Smooth muscle cell of the brain vasculature (primary cell): ENCODE data around the gene BLNK.

Source experiments
- DNase-seq: peaks from one replicate; pipeline ENCODE4 v3.0.0-alpha.2; 2012; ENCODE audit warnings: low read depth, low spot score

BLNK gene

GRCh38 chr10:96261930-96262329 is 9.4 kb downstream of the BLNK start:
- DNase-seq = no peak

GRCh38 chr10:96261132-96261531 is 10.2 kb downstream of the BLNK start:
- DNase-seq = no peak

- no peak for DNase-seq
Observed at GRCh38 chr10:96260014-96260413, 11.4 kb downstream of the BLNK start.

DNA sequence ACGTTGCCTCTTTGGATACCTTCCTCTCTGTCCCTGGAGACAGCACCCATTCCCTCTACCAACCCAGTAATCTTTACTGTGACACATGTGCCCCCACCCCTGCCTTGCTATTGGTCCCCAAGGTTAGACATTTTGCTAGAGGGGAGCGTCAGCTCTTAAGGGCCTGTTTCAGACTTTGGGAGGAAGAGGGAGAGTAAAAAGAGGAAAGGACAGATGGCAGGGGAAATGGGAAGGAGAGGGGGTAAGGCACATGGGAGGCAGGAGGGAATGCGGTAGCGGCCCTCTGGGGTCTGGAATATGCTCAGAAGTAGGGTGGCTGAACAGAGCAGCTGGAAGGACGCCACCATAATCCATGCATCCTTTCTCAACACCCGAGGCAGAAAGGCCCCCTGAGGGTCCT is 12.2 kb downstream of the BLNK start:
- DNase-seq = no peak

- DNase-seq = no peak
Observed at GRCh38 chr10:96257944-96258343, 13.4 kb downstream of the BLNK start.

DNA sequence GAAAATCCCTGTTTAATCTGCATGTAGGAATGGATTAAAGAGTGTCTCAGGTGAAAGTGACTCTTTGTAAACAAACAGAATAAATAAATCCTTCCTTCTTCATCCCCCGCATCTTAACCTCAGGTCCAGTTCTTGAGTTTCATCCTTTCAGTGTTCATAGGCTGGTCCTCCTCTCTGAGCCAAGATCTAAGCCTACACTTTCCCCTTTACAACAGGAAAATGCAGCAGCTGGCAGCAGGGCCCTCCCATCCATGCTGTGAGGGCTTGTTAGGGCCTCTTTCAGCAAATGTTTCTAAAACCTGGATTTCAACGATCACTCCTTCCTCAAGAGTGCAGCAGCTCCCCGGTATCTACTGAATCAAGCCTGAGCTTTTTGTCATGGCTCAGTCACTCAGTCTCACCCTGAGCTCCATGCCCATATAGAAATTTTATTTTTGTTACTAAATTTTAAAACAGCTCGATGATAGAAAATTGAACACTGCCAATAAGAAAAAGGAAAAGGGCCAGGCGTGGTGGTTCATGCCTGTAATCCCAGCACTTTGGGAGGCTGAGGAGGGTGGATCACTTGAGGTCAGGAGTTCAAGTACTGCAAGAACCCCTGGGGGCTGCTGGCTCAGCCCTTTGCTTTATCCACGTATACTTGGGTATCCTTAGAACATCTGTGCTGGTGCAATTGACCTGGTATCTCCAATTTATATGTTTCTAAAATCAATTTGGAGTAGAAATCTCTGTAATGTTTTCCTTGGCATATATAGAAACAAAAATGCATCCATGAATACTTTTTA is 15.6 kb downstream of the BLNK start:
- DNase-seq = no peak

DNA sequence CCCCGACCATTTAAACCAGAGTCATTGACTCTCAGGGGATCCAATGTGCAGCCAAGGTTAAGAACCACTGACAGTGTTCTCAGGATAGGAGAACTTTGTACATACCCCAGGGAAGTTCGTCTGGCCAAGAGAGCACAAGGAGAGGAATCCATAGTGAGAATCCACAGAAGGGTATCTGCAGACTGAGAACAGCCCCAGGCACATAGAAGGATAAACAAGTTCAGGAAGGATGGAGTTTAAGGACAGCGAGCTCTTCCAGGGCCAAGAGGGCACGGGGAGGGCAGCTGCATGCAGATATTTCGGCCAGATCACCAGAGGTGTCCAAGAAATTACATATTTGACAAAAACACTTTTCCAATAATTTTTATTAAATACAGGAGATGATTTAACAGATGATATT is 16.4 kb downstream of the BLNK start:
- DNase-seq = no peak

DNA sequence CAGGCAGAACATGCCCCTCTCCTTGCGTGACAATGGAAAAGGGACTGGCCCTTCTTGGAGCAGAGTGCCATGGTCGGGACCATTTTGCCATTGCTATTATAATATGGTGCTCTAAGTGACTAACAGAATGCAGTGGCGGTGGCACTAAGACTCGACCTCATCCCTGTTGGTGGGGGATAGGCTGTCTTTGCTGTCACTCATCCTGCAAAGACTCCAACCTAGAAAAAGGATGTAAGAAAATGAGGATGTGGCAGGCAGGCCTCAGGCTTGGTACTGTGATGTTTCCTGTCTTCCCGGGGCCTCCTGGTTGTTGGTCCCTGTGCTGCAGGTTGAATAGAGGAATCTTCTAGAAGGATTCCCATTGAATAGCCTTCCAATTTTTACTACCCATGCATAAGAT is 18.6 kb downstream of the BLNK start:
- no peak for DNase-seq

DNA sequence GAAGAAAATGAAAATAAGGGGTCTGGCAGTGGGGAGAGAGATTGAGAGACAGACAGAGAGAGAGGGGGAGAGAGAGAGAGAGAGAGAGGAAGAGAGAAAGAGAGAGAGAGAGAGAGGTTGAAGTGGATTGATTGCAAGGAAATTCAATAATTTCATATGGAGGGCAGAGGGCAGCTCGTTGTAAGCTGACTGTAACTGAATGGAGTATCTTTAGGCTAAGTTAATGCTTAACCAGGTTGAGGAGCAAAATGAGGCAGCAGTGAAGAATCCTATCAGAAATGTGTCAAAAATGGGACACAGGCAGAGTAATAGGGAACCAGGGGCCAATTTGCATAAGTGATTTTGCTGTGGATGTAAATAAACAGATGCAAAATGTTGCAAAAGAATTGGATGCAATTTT is 21.0 kb downstream of the BLNK start:
- no peak for DNase-seq

DNA sequence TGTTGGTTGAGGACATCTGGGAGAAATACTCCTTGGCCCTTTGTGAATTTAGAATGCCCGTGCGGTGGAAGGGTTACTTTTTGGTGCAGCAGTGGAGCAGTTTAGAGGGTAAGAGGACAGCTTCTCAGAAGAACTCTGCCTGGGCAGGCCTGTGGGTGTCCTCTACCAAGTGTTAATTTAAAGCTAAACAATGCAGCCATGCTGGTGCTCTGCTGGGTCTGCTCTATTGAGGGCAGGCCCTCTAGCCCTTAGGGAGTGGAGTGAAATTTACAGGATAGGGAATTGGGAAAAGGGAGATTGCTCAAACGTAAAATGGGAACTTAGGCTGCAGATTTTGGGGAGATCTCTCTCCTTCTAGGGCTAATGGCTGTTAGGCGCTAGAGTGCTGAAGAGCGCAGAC is 22.1 kb downstream of the BLNK start:
- DNase-seq = no peak

GRCh38 chr10:96244354-96244753 is 27.0 kb downstream of the BLNK start:
- no peak for DNase-seq

DNA sequence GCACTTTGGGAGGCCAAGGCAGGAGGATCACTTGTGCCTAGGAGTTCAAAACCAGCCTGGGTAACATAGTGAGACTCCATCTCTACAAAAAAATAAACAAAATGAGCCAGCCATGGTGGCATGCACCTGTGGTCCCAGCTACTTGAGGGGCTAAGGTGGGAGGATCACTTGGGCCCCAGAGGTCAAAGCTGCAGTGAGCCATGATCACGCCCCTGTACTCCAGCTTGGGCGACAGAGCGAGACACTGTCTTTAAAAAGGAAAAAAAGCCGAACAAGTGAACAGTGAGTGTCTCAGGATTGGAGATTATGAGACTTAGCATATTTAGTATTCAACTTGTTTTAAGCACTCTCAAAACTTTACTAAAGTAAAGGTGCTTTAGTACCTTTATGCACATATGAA is 28.1 kb downstream of the BLNK start:
- no peak for DNase-seq

DNA sequence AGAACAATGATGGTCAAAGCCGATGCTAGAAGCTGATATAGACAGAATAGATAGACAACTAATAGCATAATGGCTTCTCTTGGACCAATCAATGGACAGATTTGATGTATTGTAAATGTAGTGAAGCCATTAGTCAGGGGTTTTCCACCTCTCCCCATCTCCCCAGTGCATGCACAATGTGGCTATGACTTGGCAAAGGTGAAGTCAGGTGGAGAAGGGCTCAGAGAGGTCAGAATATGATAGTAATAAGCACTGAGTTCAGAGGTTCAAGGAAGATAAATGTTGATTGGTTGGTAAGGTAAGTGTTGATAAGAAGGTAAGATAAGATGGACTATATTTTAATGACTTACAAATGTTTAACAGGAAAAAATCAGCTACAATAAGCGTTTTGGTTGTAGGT is 28.5 kb downstream of the BLNK start:
- no peak for DNase-seq

- DNase-seq = no peak
Observed at GRCh38 chr10:96238646-96239623, 32.4 kb downstream of the BLNK start.

DNA sequence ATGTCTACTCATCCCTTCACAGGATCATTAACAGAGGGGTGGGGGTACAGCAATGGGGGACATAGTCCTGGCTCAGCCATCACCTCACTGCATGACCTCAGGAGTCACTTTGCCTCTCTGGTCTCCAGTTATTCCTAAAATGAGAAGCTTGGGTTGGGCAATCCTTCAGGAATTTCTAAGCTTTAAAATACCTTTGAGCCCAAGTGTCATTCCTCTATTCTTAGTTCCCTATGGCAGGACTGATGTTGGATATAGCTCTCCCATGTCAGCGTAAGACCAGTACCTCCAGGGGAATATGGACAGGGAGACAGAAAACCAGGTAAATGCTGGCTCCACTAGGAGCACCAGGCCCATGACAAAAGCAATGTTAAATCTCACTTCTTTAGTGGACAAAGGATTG is 34.5 kb downstream of the BLNK start:
- DNase-seq = no peak

DNA sequence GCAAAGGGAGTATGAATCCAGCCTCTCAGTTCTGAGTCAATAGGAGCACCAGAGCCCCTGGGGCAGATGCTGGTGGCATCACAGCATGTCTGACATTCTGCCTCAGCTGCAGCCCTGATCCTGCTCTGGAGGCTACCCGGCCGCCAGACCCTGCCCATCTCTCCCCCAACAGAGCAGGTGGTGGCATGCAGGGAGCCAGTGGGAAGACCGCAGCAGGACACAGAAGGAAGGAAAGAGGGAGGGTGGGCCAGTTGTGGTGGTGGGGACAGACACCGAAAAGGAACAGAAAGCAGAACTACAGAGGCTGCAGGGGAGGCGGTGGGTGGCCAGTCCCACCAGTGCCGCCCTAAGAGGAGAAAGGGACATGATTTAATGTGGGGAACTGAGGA is 35.3 kb downstream of the BLNK start:
- DNase-seq = no peak

DNA sequence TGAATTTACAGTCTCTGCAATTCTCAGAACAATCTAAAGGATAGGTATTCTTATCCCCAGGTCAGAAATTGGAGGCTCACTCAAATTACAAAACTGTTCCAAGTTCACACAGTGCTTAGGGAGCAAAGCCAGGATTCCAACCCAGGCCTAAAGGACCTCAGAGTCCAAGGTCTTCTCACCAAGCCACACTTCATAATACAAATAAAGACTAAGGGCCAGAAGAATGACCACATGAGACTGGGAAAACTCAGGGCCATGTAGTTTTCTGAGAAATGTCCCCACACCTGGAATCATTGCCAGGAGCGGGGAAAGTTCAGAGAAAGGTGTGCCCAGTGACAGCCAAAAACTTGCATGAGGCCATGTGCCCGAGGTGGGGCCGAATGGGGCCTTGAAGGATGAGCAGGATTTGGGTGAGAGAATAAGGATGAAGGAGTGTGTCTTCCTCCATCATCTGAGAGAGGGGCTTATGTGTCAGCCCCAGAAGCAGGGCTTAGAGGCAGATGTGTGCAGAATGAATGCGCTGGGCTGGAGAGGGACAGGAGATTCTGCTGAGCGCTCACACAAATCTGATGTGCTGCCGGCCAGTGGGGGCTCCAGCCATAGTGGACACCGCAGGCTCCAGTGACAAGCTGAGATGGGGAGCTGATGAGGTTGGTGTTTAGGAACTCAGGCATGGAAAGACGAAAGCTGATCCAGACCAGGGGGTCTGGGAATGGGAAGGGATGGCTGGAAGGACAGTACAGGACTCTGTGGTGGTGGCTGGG is 35.9 kb downstream of the BLNK start:
- DNase-seq = no peak

- no peak for DNase-seq
Observed at GRCh38 chr10:96233959-96234358, 37.4 kb downstream of the BLNK start.

DNA sequence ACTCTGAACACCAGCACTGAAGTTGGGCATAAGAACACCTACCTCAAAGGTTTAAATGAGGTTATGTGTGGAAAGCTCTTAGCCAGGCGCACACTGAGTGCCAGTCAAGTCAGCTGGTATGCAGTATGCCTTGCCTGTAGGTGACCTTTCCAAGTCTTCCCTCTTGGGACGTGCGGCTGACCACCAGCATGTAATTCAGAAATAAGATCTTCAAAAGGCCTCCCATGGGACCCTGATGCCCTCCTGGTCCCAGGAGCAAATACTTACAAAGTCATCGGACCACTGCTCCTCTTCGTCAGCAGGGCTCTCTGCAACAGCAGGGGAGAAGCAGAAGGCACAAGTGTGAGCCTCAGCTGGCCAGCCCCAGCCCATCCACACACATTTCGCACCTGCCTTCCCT is 40.8 kb downstream of the BLNK start:
- no peak for DNase-seq

- peak; percentile 1 for DNase-seq
Observed at GRCh38 chr10:96229568-96230030, 41.8 kb downstream of the BLNK start.

- DNase-seq = no peak
Observed at GRCh38 chr10:96228408-96228994, 42.9 kb downstream of the BLNK start.

- no peak for DNase-seq
Observed at GRCh38 chr10:96227206-96227605, 44.2 kb downstream of the BLNK start.
